ENCODE results near the gene CENPM.

Gene CENPM

DNA sequence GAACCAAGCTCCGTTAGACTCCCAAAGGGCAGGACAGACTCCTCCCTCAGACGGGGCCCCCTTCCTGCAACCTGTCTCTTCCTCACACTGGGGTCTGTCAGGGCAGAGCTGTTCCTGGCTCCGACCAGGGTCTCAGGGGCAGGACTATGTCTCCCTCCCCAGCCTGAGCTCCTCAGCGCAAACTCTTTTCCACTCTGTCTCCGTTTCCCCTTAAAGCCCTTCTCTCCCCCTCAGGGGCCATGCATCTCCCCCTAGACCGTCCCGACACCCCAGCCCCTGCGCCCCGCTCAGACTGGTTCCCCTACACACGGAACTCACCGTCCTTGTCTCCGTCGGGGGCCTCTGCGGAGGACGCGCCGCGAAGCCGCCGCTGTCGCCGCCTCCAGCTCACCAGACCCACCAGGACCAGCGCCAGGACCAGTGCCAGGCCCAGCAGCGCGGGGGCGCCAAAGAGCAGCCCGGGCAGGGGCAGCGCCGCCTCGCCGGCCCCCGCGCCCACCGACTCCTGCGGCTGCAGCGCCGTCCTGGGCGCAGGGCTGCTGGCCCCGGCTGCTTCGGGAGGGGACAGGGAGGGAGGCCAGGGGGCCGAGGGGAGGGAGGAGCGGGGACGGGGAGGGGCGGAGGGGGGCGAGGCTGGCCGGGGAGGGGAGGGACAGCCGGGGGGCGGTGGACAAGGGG, 21.0 kb downstream of the CENPM start:
- Histone ChIP-seq H3K36me3 (ENCODE audit: insufficient read depth, low read length) (no peaks in the 10 kb centered on the region), H3K27me3 (ENCODE audit: insufficient read depth, low read length, poor library complexity, severe bottlenecking) (no peaks in the 10 kb centered on the region), H3K9me2 (replicated peaks; ENCODE audit: low read depth, low read length) (no peaks in the 10 kb centered on the region), H3K9ac (ENCODE audit: low read depth, low read length, poor library complexity, severe bottlenecking) (no peak overlapping the region), H3K4me2 (ENCODE audit: low read depth, low read length, poor library complexity, severe bottlenecking) (no peak overlapping the region), H4K20me1 (ENCODE audit: insufficient read depth, low read length, poor library complexity, severe bottlenecking) (no peaks in the 10 kb centered on the region), H3K9me3 (ENCODE audit: insufficient read depth, low read depth, low read length) (no peaks in the 10 kb centered on the region), H3K79me2 (ENCODE audit: insufficient read depth, low read length) (no peaks in the 10 kb centered on the region), H3K4me3 (ENCODE audit: low read length, poor library complexity, severe bottlenecking) (no peak overlapping the region), H3F3A (ENCODE audit: low read depth) (no peaks in the 10 kb centered on the region), H3K4me1 (ENCODE audit: insufficient read depth, low read length, poor library complexity, severe bottlenecking) (no peaks in the 10 kb centered on the region), H2AFZ (ENCODE audit: low read length) (no peak overlapping the region)
- TF ChIP-seq EZH2phosphoT487 (IDR thresholded peaks at IDR 0.05; ENCODE audit: borderline replicate concordance) (no peak), CTCF (conservative IDR thresholded peaks at IDR 0.05; ENCODE audit: low read length) (peak; percentile 20; the same call in 1 of the 2 replicates)

DNA sequence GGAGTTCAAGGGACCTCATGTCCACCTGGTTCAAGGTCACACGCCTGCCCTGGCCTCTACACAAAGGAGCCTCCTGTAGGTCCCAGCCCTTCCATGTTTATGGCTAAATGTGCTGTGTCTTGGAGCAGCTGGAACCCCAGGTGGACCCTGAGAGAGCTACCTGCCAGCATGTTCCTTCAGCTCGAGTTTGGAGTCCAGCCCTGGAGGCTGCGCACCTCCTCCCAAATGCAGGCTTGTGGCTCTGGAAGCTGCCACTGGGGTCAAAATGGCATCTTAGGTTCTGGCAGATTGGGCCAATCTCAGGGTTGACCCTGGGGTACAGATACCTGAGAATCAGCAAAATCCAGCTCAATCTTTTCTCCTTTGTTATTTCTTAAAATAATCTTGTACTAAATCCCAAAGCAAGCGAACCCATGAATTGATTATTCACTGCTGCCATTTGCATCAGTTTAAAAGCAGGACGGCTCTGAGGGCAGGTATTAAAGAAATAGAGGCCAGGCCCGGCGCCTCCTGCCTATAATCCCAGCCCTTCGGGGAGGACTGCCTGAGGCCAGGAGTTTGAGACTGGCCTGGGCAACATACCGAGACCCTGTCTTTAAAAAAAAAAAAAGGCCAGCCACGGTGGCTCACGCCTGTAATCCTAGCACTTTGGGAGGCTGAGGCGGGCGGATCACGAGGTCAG, 23.2 kb downstream of the CENPM start:
- no peaks in the 10 kb centered on the region for H3F3A ChIP-seq (ENCODE audit: low read depth)
- H3K4me2 ChIP-seq (ENCODE audit: low read depth, low read length, poor library complexity, severe bottlenecking) = no peak overlapping the region
- H3K4me3 ChIP-seq (ENCODE audit: low read length, poor library complexity, severe bottlenecking) = no peak overlapping the region
- H3K36me3 ChIP-seq (ENCODE audit: insufficient read depth, low read length) = no peaks in the 10 kb centered on the region
- no peaks in the 10 kb centered on the region for H4K20me1 ChIP-seq (ENCODE audit: insufficient read depth, low read length, poor library complexity, severe bottlenecking)
- H2AFZ ChIP-seq (ENCODE audit: low read length) = no peak overlapping the region
- H3K9ac ChIP-seq (ENCODE audit: low read depth, low read length, poor library complexity, severe bottlenecking) = no peak overlapping the region
- peaks cover 8% of the 10 kb centered on the region for H3K4me1 ChIP-seq (ENCODE audit: insufficient read depth, low read length, poor library complexity, severe bottlenecking)
- no peaks in the 10 kb centered on the region for H3K27me3 ChIP-seq (ENCODE audit: insufficient read depth, low read length, poor library complexity, severe bottlenecking)
- H3K9me3 ChIP-seq (ENCODE audit: insufficient read depth, low read depth, low read length) = no peaks in the 10 kb centered on the region
- H3K9me2 ChIP-seq (replicated peaks; ENCODE audit: low read depth, low read length) = no peaks in the 10 kb centered on the region
- TF ChIP-seq CTCF (conservative IDR thresholded peaks at IDR 0.05; ENCODE audit: low read length) (no peak), EZH2phosphoT487 (IDR thresholded peaks at IDR 0.05; ENCODE audit: borderline replicate concordance) (no peak)
- H3K79me2 ChIP-seq (ENCODE audit: insufficient read depth, low read length) = no peaks in the 10 kb centered on the region

DNA sequence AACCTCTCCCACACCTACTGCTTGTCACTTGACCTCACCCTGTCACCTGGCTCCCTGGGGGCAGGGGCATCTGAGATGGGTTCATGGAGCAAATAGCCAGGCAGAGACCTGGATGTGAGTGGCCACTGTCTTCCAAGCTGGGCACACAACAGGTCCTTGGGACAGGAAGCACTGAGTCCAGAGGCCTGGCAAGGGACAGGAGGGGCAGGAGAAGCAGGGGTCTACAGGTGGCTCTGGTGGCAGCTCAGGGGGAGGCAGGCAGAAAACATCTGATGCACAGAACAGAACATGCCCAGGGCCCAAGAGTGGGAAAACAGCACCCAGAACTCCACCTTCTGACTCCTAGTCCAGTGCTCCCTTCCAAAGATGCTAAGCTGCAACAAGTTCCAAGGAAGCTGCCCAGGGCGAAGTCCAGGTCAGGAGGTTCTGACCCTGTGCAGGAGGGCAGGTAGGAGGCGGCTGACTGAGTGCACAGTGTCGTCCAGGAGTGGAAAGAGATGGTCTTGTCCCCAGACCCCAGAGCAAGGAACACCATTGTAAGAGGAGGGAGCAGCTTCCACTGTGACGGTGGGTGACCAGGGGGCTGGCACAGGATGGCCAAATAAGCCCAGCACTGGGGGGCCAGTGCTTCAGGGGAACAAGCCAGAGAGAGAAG, 23.9 kb downstream of the CENPM start:
- TF ChIP-seq CTCF (conservative IDR thresholded peaks at IDR 0.05; ENCODE audit: low read length) (no peak), EZH2phosphoT487 (IDR thresholded peaks at IDR 0.05; ENCODE audit: borderline replicate concordance) (no peak)
- Histone ChIP-seq H3K4me3 (ENCODE audit: low read length, poor library complexity, severe bottlenecking) (no peak overlapping the region), H3K9ac (ENCODE audit: low read depth, low read length, poor library complexity, severe bottlenecking) (no peak overlapping the region)

More for the DNA sequence above, 23.9 kb downstream of the CENPM start:
- no peaks in the 10 kb centered on the region for H3K27me3 ChIP-seq (ENCODE audit: insufficient read depth, low read length, poor library complexity, severe bottlenecking)
- no peak overlapping the region for H2AFZ ChIP-seq (ENCODE audit: low read length)
- no peaks in the 10 kb centered on the region for H3K36me3 ChIP-seq (ENCODE audit: insufficient read depth, low read length)
- H3K9me2 ChIP-seq (replicated peaks; ENCODE audit: low read depth, low read length) = no peaks in the 10 kb centered on the region
- no peaks in the 10 kb centered on the region for H3K9me3 ChIP-seq (ENCODE audit: insufficient read depth, low read depth, low read length)
- no peaks in the 10 kb centered on the region for H3K79me2 ChIP-seq (ENCODE audit: insufficient read depth, low read length)
- H3K4me2 ChIP-seq (ENCODE audit: low read depth, low read length, poor library complexity, severe bottlenecking) = no peak overlapping the region
- peaks cover 10% of the 10 kb centered on the region for H3K4me1 ChIP-seq (ENCODE audit: insufficient read depth, low read length, poor library complexity, severe bottlenecking)
- no peaks in the 10 kb centered on the region for H3F3A ChIP-seq (ENCODE audit: low read depth)
- no peaks in the 10 kb centered on the region for H4K20me1 ChIP-seq (ENCODE audit: insufficient read depth, low read length, poor library complexity, severe bottlenecking)
